ENCODE data around the gene BCKDHB. TPM values are rescaled to one million over a fixed set of nuclear protein-coding genes. Genes with fewer than 3 reads are reported as not detected.
"Not testable (repeated sequence)": the region's sequence is repeated elsewhere in the genome, so short reads cannot be mapped to it uniquely, and the experiment has no call there.

BCKDHB gene
- polyA plus RNA-seq, 12 donors, result 11.2 to 29.5 (median 19.5) TPM; not detected in 1

- no peak for DNase-seq
Observed at GRCh38 chr6:80205404-80205803, 98.9 kb downstream of the BCKDHB start.

- DNase-seq, result no peak
Observed at GRCh38 chr6:80206758-80207157, 100.3 kb downstream of the BCKDHB start.

DNA sequence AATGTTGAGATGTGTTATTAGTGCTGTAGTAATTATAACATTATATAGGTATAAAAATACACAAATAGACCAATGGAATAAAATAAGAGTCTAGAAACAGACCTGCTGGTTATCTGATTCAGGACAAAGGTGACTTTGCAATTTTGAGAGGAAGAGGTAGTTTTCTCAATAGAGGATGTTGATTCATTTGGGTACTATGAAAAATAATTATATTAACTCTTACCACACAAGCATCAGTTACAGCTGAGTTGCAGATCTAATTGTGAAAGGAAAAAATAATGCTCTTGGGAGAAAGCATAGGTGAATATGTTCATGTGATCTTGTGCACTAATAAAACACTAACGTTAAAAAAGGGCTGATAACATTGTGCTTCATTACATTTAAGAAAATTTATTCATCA, 103.0 kb downstream of the BCKDHB start:
- DNase-seq, result no peak

DNA sequence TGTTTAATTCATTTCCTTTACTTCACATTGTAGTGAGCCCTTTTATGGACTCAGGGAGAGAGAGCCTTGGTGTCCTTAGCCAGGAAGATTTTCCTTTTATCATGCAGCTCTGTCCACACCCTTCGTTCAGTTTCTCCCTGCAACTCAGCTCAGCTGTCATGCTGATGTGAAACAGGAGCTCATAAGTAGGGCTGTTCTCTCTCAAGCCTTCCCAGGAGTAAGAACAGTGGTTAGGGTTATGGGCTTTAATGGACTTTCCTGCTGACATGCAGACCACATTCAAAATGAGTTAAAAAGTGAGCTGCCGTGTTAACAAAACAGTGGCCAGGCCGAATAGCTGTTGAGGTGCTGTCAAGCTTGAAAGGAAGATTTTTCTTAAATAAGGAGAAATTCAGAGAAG, 104.1 kb downstream of the BCKDHB start:
- no peak for DNase-seq

DNA sequence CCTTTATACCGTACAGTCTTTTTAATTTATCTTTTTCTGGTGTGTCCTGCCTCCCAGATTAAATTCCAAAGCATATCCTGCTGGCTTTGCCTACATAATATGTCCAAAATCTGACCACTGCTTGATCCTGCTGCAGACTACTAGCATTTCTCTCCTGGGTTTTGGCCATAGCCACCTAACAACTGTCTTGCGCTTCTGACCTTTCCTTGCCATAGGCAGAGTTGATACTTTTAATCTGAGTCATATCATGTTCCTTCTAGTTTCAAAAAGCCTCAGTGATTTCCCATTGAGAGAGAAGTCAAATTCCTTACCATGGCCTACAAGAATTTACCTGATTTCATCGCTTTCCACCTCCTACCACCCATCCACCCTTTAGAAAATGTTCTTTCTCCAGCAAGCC, 104.8 kb downstream of the BCKDHB start:
- DNase-seq, result no peak

GRCh38 chr6:80211890-80212289, 105.4 kb downstream of the BCKDHB start:
- not testable (repeated sequence) for DNase-seq

DNA sequence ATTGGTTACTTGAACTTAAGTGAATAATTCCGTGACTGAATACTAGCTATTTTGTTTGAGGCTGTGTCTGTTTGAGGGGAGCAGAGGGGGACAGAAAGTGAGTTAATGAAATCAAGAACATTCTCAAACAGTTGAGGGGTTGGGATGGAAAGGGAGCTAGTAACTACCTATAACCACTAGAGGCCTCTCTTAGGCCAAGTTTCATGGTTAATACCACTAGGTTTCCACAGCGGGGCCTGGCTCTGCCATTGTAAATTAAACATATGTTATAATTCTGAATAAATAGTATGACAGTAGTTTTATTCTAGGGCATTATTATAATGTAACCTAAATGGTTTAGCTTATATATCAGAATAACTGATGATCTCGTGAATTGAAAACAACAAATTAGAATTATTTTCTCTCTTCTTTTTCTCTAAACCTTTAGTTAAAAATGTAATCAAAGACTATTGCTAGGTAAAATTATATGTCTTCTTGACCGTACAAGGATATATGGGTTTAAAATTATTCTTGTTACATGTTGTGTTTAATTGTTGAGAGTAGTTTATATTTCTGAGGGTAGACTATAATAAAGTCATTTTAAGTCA, 108.1 kb downstream of the BCKDHB start:
- peak; percentile 47 for DNase-seq

- no peak for DNase-seq
Observed at GRCh38 chr6:80215063-80215462, 108.6 kb downstream of the BCKDHB start.

DNA sequence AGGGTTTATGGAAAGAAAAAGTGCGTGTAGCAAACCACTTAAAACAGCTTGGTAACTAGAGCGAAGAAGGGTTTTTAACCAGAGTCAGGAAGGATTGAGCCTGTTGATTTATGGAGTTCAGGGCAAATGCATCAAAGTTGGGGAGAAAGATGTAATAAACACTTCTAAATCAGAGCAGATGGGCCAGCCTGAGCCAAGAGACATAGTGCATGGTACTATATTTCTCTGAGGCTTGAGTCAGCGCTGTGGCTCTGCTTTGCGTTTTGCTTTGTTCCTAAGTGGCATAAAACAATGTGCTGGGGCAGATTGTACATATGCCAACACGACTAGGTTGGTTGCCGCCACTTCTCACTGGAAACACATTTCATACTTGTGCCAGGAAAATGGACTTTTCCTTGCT, 111.3 kb downstream of the BCKDHB start:
- no peak for DNase-seq

DNA sequence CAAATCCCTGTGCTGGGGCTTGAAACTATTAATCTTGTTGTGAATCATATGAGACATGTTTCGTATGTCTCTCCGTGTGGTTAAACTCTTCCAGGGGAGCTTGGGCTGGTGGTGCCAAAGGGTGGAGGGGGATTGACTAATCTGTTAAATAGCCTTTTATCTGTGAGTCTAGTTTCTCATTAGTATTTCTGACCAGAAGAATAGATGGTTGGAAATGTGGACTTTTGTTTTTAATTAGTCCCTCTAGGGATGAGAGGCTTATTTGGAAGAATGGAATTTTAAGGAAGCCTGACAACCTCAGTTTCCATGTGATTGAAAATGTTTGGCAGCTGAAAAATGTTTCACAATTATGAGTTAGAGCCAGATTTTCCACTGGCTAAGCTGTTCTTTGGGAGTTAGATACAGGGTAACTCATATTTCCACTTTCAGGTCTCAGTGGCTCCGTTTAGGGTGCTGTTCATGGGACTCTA, 117.3 kb downstream of the BCKDHB start:
- no peak for DNase-seq

DNA sequence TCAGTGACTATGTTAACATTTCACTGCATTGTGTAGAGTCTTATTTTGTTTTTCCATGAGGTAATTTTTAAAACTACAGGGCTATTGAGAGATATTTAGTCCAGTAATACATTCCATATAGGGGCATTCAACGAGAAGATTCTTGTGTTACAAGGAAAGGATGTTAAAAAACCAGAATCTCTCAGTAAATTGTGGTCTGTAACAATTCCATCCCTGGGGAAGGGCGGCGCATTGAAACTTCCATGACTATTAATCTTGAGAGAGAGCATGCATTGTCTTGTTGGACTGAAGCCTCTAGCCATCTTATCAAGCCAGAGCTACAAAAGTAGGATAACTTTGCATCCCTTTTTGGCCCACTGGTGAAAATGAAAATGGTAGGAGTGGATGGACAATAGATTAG, 119.7 kb downstream of the BCKDHB start:
- no peak for DNase-seq

DNA sequence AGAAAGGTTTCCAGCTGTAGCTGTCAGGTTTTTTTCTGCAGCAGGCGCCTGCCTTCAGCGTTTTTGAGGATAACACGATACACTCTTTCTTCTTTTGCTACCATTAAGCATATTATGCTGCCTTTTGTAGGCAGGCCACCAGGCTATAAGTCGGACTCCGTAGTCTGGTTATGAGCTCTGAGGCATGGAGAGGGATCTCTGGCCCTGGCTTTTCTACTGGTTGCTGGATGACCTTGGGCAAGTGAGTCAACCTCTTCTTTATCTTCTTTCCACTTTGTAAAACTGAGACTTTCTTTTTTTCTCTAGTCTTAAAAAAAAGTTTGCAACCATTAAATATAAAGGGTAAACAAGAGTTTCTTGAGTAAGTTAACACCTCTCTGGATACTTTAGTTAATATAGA, 120.2 kb downstream of the BCKDHB start:
- no peak for DNase-seq

DNA sequence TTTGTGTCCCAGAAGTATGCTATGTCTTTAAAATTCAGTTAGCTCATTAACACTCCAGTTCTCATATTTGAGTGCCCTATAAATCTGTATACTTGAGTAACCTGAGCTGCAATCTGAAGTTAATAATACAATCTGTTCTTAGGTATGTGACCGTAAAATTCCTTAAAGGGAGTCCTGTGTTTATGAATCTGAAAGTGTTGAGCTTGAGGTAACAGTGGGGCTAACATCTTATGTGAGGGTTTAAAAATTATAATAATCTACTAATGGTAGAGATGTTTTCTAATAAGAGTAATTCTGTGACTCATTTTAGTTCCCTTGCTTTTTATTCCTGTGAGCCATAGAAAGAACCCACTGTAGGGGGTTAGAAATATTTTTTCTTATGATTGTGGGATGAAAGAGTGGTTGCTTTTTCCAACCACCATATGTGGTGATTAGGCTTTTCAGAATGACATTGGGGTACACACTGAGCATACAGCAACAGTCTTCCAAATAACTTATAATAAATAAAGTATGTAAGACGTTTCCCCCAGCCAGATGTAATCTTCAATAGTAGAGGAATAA, 121.2 kb downstream of the BCKDHB start:
- no peak for DNase-seq

DNA sequence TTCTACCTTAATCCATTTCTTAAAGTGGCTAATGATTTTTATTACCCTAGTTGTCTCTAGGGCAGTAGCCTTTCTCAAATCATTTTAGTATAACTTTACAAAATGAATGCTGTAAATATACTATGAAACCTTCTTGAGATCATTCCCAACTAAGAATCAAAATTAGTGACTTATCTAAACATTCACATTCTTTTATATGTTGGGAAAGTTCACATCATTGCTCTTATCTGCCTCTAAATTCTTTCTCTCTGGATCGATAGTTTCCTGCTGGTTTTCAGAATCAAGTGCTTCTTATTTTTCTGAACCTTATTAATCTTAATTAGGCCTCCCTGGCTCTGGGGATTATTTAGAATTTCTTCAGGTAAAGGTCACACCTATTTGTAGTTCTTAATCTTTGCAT, 126.8 kb downstream of the BCKDHB start:
- DNase-seq, result no peak

DNA sequence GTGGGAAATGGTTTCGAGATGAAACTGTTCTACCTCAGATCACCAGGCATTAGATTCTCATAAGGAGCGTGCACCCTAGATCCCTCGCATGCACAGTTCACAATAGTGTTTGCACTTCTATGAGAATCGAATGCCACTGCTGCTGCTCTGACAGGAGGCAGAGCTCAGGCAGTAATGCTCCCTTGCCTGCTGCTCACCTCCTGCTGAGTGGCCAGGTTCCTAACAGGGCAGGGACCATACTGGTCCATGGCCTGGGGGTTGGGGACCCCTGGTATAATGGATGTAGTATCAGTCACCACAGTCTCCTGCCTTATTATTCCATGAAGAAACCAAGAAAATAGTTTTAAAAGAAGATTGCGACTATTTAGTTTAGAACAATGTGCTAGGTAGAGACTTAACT, 127.5 kb downstream of the BCKDHB start:
- DNase-seq, result no peak

GRCh38 chr6:80234401-80234800, 127.9 kb downstream of the BCKDHB start:
- no peak for DNase-seq

- DNase-seq, result no peak
Observed at GRCh38 chr6:80234908-80235307, 128.4 kb downstream of the BCKDHB start.

DNA sequence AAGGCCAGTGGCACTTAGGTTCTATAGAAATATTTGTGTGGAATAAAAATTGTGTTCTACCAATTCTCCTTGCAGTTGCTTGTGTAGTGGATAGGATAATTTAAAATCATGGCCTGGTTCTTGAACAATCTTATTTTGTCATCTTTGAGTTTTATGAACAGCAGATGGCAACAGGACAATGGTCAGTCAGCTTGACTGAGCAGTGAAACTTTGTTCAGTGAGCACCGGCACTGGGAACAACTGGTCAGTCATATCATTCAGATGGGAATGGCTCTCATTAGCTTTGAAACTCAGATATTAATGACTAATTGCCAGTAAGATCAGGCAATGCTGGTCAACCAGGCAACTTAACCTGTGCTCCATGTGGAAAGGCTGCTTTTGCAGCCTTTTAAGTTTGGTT, 129.2 kb downstream of the BCKDHB start:
- DNase-seq, result no peak

DNA sequence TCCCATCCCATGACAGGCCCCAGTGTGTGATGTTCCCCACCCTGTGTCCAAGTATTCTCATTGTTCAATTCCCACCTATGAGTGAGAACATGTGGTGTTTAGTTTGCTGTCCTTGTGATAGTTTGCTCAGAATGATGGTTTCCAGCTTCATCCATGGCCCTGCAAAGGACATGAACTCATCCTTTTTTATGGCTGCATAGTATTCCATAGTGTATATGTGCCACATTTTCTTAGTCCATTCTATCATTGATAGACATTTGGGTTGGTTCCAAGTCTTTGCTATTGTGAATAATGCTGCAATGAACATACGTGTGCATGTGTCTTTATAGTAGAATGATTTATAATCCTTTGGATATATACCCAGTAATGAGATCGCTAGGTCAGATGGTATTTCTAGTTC, 132.3 kb downstream of the BCKDHB start:
- DNase-seq, result not testable (repeated sequence)

DNA sequence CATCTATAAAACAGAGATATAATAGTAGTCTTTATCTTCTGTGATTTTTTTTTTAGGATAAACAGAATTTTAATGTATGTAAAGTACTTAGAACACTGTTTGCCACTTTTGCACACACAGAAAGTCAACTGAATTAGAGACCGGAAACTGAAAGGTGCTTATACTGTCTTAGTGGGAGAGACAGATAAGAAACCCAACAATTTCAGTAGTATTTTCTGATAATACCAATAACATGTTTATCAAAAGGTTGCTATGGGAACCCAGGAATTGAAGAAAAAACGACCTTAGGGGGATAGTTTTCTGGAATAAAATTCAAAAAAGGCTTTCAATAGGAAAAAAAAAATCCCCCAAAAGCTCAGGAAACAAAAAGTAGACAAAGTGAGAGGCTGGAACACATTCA, 138.6 kb downstream of the BCKDHB start:
- no peak for DNase-seq

DNA sequence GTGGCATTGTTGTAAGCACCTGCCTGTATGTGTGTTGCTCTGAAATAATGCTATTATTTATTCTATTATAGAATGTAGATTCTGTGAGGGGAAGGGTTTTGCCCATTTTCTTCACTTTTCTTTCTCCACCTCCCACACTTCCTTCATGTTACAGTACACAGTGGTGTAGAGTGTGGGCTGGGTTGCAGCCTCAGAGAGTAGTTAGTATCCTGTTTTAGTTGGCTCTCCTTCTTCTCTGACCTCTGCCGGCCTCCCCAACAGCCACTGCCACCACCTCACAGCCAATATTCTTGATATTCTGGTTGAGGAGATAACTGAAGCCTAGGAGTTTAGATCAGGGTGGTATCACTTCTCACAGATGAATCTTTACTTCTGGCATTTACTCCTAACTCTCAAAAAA, 143.4 kb downstream of the BCKDHB start:
- no peak for DNase-seq

DNA sequence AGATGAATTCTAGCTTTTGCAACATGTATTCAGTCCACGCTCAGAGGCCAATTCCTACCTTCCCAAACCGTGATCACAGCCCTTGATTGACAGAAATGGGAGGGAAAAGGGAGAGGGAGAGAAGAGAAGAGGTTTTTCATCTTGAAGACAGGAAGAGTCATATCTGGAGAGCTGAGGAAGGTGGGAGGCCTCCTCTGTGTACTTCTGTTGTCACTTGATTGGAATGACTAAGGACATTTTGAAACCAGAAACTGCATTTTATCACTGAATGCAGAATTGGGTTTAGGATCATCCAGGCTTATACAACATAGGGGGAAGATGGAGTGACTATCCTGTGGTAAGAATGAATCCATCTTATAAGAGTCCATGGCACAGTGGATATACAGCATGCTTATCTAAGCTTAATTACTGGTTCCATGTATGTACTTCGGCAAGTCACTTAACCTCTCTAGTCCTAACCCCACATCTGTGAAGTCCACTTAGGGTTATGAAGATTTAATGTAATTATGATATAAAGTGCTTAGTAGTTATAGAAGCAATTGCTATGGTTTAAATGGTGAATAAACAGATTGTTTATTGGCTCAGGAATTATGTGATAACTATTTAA, 144.0 kb downstream of the BCKDHB start:
- no peak for DNase-seq

- no peak for DNase-seq
Observed at GRCh38 chr6:80251321-80251720, 144.8 kb downstream of the BCKDHB start.

GRCh38 chr6:80254716-80255115, 148.2 kb downstream of the BCKDHB start:
- DNase-seq, result no peak
